ENCODE data around the gene MUC15.

DNA sequence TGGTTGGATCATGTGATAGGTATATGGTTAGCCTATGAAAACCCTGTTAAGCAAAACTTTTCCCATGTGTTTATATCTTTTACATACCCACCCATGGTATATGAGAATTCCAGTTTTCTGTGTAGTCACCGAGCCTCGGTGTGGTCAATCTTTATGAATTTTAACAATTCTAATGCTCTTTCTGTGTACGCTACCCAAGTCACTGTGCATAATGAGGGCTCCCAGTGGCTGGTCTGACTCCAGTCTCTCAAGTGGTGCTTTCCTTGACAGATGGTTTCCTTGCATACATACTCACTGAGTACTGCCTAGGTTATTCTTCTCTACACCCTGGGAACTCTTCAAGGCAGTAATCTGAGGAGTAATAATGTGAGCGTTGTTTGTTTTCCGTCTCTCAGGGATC lies 17.6 kb downstream of the MUC15 start:
- no peak for TF ChIP-seq MAX (IDR thresholded peaks at IDR 0.05; ENCODE audit: insufficient read depth, insufficient read length)
- no peak for TF ChIP-seq CTCF (IDR thresholded peaks at IDR 0.05; ENCODE audit: extremely low read depth in 1 of 2, insufficient read depth in 1 of 2, low read depth in 1 of 2, low read length in 2 of 2)
- TF ChIP-seq POLR2A (IDR thresholded peaks at IDR 0.05; ENCODE audit: low read depth, low read length), result no peak

All from endothelial cell of umbilical vein (primary cell).